Occipital lobe (tissue), 2 donors: ENCODE data around the gene LIN9. TPM values are rescaled to one million over a fixed set of nuclear protein-coding genes. Genes with fewer than 3 reads are reported as not detected.
"Not testable (repeated sequence)": the region's sequence is repeated elsewhere in the genome, so short reads cannot be mapped to it uniquely, and the experiment has no call there.

Experiments used
- DNase-seq: peaks from one replicate; lab custom pipeline; 2025; lab: John Stamatoyannopoulos, UW
- total RNA-seq: library from RNA; depleted of rRNA; stranded (reverse); fragments of >200 nt; gene quantifications from one replicate; pipeline ENCODE4 v1.2.3, GENCODE V29; 2014

Gene LIN9
- total RNA-seq, 1 donor from 2014 or later = 20.1 TPM

DNA sequence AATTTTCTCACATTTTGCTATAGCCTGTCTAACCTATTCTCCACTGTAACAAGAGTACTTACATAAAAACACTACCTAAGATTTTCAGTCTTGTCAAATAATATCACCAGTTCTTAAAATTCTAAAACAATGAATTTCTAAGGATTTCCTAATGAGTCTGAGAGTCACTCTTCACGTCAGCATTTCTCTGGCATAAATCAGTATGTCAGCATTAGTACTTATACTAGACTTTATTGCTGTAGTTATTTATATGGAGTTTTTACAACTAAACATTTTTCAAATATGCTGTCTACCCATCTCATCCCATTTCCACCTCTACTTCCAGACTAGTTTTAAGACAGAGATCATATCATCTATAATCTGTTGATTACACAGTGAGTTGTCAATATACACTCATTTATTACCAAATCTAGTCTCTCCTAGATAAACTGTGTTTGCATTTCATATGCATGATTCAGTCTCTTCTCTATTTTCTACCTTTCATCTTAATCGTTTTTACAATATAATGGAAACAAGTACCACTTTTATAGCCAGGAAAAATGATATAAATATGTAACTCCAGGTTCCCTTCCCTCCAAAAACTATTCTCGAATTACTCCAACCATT lies 32.8 kb downstream of the LIN9 start:
- DNase-seq = no peak

DNA sequence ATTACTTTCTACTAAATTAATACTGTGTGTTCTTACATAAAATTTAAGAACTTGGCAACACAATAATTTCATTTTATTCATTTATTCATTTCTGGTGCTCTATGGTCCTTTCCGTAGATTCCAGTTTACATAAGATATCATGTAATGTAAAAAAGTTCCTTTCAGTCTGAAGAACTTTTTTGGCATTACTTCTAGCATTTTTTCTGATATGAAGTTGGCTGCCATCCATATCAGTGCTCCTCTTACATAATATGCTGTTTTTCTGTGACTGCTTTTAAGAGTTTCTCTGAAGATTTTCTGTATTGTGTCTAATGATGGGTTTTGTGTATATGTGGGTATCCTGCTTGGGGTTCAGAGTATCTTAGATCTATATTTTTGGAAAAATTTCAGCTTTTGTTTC lies 34.8 kb downstream of the LIN9 start:
- no peak for DNase-seq

DNA sequence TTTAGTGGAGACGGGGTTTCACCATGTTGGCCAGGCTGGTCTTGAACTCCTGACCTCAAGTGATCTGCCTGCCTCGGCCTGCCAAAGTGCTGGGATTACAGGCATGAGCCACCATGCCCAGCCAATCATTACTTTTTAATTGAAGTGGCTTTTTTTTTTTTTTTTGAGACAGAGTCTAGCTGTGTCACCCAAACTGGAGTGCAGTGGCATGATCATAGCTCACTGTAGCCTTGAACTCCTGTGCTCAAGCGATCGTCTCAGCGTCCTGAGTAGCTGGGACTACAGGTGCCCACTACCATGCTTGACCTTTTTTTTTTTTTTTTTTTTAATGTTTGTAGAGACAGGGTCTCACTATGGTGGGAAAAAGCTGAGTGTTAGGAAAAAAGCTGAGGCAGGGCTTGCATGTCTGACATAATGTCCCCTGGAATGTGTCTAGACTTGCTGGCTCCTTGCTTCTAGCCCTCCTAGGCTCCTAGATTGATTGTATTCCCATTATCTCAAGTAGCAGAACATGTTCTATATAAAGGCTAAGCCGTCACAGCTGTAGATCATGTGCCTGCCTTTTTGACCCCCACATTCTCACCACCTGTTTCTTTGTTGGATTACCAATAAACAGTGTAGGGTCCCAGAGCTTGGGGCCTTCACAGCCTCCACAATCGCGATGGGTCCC lies 36.6 kb downstream of the LIN9 start:
- DNase-seq = not testable (repeated sequence)

DNA sequence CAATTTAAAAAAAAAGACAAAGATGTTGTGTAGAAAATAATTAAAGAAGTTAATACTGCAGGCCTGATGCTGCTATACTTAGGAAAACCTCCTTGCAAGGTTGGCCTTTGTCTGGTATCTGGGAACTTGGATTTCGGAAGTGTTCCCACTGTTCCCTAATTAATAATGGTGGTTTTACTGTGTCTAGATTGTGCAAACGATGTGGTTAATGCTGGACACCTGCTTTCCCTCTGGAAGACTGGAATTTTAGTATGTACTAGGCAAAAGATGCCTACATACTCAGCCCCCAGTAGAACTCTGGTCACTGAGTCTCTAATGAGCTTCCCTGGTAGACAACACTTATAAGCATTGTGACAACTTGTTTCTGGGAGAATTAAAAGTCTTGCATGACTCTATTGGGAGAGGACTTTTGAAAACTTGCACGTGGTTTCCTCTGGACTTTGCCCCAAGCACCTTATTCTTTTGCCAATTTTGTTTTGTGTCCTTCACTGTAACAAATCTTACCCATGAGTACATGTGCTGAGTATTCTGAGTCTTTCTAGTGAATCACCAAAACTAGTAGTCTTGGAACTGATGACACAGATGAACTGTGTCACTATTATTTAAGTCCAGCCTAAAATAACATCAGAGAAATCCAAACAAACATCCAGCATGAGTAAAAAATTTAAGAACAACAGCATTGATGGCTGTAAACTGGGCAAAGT lies 40.4 kb downstream of the LIN9 start:
- no peak for DNase-seq

DNA sequence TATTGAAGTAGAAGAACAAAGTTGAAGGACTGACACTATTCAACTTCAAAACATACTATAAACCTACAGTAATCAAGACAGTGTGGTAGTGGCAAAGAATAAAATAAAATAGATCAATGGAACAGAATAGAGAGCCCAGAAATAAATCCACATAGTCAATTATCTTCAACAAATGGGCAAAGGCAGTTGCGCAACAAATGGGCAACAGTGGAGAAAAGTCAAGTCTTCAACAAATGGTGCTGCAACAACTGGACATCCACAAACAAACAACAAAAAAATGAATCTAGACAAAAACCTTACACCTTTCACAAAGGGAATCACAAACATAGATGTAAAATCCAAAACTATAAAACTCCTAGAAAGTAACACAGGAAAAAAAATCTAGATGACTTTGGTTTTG lies 47.1 kb downstream of the LIN9 start:
- DNase-seq = no peak

DNA sequence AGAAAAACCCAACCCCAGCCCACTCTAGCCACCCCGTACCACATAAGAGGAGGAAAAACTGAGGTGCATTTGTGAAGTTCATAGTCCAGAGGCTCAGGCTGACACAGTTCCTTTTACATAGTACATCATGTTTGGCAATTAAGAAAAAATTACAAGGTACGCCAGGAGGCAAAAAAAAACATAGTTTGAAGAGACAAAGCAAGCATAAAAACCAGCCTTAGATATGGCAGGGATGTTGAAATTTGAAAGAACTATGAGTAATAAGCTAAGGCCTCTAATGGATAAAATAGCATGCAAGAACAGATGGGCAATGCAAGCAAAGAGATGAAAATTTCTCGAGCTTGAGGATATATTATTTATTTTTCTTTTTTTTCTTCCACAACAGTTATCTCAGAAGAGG lies 53.6 kb downstream of the LIN9 start:
- DNase-seq = no peak

DNA sequence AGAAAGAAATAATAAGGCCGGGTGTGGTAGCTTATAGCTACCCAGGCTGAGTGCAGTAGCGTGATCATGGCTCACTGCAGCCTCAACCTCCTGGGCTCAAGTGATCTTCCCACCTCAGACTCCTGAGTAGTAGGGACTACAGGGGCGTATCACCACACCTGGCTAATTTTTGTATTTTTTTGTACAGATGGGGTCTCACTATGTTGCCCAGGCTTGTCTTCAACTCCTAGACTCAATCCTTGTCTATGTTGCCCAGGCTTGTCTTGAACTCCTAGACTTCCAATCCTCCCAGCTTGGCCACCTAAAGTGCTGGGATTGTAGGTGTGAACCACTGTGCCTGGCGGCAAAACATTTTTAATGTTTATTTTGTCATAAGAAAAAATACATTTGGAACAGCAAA lies 55.0 kb downstream of the LIN9 start:
- no peak for DNase-seq

DNA sequence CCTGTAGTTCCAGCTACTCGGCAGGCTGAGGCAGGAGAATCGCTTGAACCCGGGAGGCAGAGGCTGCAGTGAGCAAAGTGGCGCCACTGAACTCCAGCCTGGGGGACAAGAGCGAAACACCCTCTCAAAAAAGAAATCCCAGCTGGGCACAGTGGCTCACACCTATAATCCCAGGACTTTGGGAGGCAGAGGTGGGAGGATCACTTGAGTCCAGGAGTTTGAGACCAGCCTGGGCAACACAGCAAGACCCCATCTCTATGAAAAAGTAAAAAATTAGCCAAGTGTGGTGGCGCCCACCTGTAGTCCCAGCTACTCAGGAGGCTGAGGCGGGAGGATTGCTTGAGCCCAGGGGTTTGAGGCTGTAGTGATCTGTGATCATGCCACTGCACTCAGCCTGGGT lies 56.1 kb downstream of the LIN9 start:
- not testable (repeated sequence) for DNase-seq

DNA sequence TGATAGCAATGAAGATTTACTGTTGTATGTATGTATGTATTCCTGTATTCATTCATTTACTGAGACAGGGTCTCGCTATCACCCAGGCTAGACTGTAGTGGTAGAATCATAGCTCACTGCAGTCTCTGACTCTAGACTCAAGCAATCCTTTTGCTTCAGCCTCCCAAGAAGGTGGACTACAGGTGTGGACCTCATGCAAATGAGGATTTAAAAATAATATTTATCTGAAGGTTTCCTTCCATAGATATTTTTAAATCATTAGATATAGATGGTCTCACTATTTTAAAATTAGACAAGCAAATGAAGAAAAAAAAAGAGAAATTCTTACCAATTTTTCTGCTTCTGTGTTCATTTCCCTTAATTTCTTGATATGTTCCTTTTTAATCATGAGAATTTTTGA lies 58.5 kb downstream of the LIN9 start:
- no peak for DNase-seq

DNA sequence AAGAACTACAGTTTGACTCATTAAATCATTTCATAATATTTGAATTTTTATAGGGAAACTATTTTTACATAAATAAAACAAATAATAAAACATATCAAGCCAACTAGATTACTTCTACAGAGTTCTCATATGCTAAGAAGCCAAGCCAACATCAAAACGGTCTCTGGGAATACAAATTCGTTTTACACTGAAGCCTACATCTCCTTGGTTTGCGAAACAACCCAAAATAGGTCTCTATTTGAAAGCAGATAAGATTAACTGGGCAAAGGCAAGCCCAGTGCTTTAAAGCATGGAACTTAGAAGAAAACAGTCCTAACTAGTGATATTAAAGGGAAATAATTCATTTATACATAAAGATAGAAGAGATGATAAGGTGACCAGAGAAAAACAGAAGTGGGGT lies 60.2 kb downstream of the LIN9 start:
- DNase-seq = no peak

DNA sequence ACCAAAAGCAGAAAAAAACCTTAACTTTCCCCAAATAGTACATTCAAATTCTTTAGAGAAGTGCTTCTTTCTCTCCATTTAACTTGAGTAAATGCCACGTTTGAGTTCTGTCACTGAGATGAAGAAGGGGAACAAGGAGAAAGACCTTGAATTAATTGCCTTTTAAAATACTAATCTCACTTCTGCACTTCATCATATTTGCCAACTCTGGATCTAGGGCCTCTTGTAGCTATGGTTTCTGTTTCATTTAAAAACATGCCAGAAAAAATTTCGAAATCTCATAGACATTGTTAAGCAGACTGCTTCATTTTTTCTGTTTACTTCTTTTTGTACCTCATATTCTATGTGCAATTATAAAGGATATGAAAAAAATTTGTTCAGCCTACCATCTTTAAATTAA lies 60.9 kb downstream of the LIN9 start:
- DNase-seq = no peak

DNA sequence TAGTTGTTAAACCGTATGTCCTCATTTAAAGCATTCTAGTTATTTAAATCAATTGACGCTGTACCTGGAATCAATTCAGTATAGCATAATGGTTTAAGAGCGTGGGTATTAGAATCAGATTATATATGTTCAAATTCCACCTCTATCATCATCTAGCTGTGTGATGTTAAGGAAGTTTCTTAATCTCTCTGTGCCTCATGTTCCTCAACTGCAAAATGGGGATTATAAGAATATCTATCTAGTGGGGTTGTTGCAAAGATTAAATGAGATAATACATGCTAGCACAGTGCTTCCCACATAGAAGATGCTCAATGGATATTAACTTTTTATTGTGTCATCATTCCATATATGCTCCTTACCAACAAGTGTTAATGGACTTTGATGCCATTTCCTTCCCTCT lies 69.5 kb downstream of the LIN9 start:
- DNase-seq = no peak

DNA sequence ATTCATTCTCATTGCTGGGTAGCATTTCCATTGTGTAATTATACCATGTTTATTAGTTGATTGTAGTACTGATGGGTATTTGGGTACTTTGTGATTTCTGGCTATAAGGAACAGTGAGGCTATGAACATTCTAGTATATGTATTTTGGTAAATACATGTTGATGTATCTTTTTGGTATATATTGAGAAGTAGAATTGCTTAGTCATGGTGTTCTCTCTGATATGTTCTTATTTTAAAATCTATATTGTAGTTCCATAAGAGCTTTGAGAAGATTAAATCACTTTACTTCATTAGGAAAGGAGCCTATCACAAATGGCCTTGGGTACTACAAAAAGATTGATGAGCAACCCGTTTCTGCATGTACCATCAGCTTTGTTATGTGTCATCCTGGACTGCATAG lies 72.1 kb downstream of the LIN9 start:
- DNase-seq = no peak

DNA sequence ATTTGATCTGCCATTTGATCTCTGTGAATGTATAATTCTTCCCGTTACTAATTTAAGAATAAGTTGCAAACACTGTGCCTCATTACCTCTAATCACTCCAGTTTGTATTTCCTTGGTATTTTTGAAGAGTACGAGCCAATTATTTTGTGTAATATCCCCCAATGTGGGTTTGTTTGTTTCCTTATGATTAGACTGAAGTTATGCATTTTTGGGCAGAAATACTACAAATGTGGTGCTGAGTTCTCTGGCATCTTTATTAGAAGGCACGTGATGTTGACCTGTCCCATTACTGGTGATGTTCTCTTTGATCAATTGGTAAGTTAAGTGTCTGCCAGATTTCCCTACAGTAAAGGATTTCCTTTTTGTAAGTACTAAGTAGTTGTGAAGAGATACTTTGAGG lies 75.2 kb downstream of the LIN9 start:
- no peak for DNase-seq

DNA sequence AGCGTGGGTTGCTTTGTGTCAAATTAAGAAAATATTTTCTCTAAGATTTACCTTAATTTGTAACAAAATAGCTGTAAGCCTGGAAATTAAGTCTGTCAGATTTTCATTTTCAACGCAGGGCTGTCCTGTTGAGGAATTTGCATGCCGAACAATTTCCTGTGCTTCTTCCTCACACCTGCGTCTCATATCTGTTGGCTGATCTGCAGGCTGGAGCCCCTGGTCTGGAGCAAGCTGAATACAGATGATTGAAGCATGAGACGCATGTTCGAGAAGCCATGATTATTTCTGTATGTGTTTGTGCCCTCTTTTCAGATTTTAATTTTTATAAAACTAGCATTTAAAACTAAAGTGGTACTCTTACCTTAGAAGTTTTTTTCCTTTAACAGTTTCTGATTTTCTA lies 75.7 kb downstream of the LIN9 start:
- no peak for DNase-seq

DNA sequence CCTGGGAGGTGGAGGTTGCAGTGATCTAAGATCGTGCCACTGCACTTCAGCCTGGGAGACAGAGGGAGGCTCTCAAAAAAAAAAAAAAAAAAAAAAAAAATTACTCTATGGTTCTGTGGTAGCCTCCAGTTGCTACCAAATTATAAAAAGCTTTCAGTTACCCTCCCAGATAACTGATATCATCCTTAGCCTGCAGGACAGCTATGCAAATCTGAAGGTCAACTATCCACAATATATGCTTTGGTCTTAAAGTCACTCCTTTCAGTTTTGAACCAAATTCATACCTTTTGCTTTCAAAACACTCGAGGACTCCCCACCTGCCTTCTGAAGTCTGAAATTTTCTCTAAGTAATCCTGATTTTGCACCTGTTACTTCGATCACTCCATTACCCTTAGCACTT lies 82.4 kb downstream of the LIN9 start:
- no peak for DNase-seq

DNA sequence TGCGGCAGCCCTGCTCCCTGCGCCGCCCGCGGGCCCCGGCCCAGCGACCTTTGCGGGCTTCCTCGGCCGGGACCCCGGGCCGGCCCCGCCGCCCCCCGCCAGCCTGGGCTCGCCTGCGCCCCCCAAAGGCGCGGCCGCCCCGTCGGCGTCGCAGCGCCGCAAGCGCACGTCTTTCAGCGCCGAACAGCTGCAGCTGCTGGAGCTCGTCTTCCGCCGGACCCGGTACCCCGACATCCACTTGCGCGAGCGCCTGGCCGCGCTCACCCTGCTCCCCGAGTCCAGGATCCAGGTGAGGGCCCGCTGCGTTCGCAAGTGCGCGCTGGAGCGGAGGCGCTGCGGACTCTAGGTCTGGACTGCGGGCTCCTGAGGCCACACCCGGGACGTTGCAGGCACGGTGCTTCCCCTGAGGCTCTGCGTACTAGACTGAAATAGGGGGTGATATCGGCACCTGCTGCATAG lies 85.1 kb downstream of the LIN9 start:
- DNase-seq = no peak

DNA sequence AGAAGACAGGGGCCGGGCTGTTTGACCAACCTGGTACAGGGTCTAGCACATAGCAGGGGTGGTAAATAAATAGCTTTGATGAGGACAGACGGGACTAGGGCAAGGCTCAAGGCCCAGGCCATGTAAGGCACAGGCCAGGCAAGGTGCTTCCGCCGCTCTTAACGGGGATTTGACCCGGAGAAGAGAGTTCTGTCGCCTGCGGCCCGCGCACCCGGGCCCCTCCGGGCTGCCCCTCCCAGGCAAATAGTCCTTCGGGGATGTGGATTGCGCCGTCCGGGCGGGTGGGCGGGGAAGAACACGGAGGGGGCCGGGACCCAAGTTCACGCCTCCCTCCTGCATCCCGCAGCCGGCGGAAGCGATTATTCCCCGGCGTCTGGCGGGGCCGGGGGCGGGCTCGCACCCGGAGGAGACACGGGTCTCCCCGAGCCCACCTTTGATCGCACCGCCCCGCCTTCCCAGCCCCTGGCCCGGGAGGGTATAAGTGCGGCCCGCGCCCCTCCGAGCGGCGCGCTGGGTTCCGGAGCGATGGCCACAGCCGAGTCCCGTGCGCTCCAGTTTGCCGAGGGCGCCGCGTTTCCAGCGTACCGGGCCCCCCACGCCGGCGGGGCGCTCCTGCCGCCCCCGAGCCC lies 85.7 kb downstream of the LIN9 start, which contains the start of gene MIXL1:
Gene MIXL1 (plus strand): TSS at position 508 of the 629 bp plus-strand sequence. CDS start 18 bp downstream, at position 526.
- DNase-seq = no peak

DNA sequence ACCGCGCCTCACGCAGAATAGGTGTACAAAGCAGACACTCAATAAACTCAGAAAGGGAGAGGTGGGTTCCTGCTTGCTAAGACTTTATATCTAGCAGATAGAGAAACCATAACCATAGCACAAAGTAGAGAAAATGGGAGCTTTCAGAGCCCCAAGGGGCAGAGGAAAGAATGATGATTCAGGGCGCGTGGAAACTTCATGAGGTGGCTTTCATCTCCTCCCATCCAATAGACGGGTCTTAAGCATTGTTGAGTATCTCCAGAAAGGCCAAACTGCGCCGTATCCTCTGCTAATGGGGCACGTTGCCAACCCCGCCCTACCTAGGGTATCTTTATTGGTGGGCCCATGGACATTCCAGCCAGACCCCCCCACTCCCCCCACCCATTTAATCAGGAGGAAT lies 86.3 kb downstream of the LIN9 start:
- DNase-seq = no peak

DNA sequence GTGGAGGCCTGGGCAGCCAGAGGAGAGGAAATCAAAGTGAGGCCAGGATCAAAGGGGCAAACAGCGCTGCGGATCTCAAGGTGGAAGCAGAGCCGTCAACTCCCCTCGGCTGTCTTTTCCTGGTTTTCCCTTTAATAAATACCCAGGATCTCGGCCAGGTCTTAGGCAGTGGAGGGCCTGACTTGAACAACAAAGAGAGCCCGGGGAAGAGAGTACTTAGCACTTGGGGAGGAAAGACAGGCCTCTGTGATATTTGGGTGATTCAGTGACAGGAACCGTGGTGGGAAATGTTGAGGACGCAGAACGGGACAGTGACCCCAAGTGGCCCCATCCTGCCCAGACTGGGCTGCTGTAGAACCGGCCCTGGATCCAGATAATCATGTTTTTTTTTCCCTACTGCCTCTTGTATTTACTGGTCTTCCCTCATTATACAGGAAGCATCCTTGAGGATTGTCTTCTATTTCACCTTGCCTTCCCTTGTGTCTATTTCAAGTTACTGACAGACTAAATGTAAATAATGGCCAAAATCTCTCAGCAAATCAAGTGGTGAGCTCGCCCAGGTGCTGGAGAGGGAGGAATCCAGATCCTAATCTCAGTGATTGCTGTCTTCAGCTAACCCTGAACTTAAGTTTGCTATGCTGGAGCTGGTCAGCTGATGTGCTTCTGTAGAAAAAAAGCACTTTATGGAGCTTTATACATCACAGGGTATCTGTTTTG lies 88.3 kb downstream of the LIN9 start:
- no peak for DNase-seq

DNA sequence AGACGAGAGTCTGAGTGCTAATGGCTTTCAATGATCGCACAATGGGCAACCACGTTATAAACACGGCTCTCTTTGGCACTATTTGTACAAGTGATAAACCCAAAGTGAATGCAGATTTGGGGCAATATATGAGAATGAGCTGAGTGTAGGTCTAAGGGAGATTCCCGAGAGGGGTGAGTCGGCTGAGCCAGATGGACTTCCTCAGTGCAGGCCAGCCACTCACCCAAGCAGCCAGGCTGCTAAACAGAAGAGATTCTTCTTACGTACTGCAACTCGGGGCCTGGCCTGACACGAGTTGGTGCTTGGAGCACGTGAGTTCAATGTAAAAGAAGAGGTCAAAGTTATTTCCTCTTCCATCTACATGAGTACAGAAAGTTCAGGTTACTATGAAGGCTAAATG lies 91.7 kb downstream of the LIN9 start:
- DNase-seq = no peak

DNA sequence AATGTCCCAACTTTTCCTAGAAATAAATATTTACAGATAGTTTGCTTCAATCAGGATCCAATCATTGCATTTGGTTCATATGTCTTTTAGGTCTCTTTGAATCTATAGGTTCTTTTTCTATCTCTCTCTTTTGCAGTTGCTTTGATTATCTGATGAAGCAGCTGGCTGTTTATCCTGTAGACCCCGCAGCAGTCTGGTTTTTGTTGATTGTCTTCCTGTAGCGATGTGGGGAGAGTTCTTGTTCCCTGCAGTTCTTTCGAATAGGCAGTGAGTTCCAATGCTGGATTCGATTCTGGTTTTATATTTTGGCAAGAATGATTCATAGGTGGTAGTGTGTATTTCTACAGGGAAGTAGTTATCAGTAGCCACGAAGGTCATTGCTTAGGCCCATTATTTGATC lies 92.9 kb downstream of the LIN9 start:
- DNase-seq = no peak
